HG02885 (cell line): ENCODE results near the gene ZCCHC7.
"Not testable (repeated sequence)": the region's sequence is repeated elsewhere in the genome, so short reads cannot be mapped to it uniquely, and the experiment has no call there.

Experiments used
- ATAC-seq: cut with Tn5 transposase; IDR thresholded peaks from one replicate; pipeline ENCODE4 v1.9.1; 2021; ENCODE audit warnings: mild to moderate bottlenecking; ENCODE audit not compliant: unreplicated experiment, poor library complexity

Gene ZCCHC7

GRCh38 chr9:37386988-37387387, 266.6 kb downstream of the ZCCHC7 start:
- no peak for ATAC-seq

GRCh38 chr9:37390759-37391158, 270.4 kb downstream of the ZCCHC7 start:
- peak; percentile 90 for ATAC-seq

- no peak for ATAC-seq
These were observed 271.9 kb downstream of the ZCCHC7 start for GRCh38 chr9:37392272-37392671.

- no peak for ATAC-seq
These were observed 274.9 kb downstream of the ZCCHC7 start for GRCh38 chr9:37395229-37395628.

- no peak for ATAC-seq
These were observed 275.3 kb downstream of the ZCCHC7 start for GRCh38 chr9:37395663-37396062.

- ATAC-seq = not testable (repeated sequence)
These were observed 277.6 kb downstream of the ZCCHC7 start for GRCh38 chr9:37397948-37398347.

GRCh38 chr9:37398464-37399025, 278.2 kb downstream of the ZCCHC7 start:
- no peak for ATAC-seq

- no peak for ATAC-seq
These were observed 279.0 kb downstream of the ZCCHC7 start for GRCh38 chr9:37399336-37399735.

- no peak for ATAC-seq
These were observed 284.2 kb downstream of the ZCCHC7 start for GRCh38 chr9:37404590-37404989.

- ATAC-seq = no peak
These were observed 285.0 kb downstream of the ZCCHC7 start for GRCh38 chr9:37405350-37405749.

- no peak for ATAC-seq
These were observed 285.5 kb downstream of the ZCCHC7 start for GRCh38 chr9:37405764-37406380.

GRCh38 chr9:37406603-37407401, 286.4 kb downstream of the ZCCHC7 start:
- ATAC-seq = no peak

- ATAC-seq = no peak
These were observed 287.1 kb downstream of the ZCCHC7 start for GRCh38 chr9:37407468-37407867.
